ENCODE measurements around the gene ZNF254.
"Not testable (repeated sequence)": the region's sequence is repeated elsewhere in the genome, so short reads cannot be mapped to it uniquely, and the experiment has no call there.

Gene ZNF254

DNA sequence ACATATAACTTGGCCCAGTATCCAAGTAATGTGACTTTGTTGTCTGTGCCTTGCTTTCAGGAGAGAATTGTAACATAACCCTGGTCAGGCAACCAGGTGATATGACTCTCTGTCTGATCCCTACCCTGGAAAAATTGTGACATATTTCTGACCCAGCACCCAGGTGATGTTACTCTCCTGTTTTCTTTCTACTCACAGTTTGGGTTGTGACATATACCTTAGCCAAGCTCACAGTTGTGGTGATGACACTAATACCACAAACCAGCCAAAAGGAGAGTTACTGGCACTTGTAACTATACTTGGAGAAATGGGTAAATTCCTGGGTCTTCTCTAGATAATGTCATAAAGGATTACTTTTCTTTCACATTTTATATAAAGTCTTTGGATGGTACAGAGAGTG lies 14.3 kb upstream of the ZNF254 start:
- H3K27ac ChIP-seq, result no peak overlapping the region
- TF ChIP-seq ZFX (IDR thresholded peaks at IDR 0.05; ENCODE audit: borderline replicate concordance) (no peak), CTCF (IDR thresholded peaks at IDR 0.05) (no peak)

DNA sequence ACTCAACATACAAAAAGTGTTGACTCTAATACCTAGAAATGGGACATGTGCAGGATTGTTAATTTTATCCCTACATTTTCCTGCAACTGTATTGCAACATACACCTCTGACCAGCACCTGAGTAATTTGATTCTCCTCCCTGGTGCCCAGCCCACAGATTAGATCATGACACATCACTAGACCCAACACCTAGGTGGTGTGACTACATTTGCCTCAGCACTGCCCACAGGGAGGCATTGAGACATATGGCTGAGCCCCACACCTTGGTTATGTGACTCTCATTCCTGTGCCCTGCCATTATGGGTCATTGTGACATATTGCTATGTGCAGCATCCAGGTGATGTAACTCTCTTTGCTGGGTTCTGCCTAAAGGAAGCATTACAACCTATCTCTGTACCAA lies 13.2 kb upstream of the ZNF254 start:
- no peak overlapping the region for H3K27ac ChIP-seq
- no peak for TF ChIP-seq ZFX (IDR thresholded peaks at IDR 0.05; ENCODE audit: borderline replicate concordance)
- TF ChIP-seq CTCF (IDR thresholded peaks at IDR 0.05), result no peak

- TF ChIP-seq ZFX (IDR thresholded peaks at IDR 0.05; ENCODE audit: borderline replicate concordance), result no peak
- TF ChIP-seq CTCF (IDR thresholded peaks at IDR 0.05), result no peak
- no peak overlapping the region for H3K27ac ChIP-seq
Measured at GRCh38 chr19:24074720-24075454, 12.1 kb upstream of the ZNF254 start.

GRCh38 chr19:24075530-24075929 lies 11.5 kb upstream of the ZNF254 start:
- H3K27ac ChIP-seq, result not testable (repeated sequence)

- H3K27ac ChIP-seq, result no peak overlapping the region
- TF ChIP-seq ZFX (IDR thresholded peaks at IDR 0.05; ENCODE audit: borderline replicate concordance), result no peak
- TF ChIP-seq CTCF (IDR thresholded peaks at IDR 0.05), result no peak
Measured at GRCh38 chr19:24078680-24079079, 8.3 kb upstream of the ZNF254 start.

GRCh38 chr19:24081056-24081455 lies 5.9 kb upstream of the ZNF254 start:
- H3K27ac ChIP-seq, result no peak overlapping the region
- TF ChIP-seq ZFX (IDR thresholded peaks at IDR 0.05; ENCODE audit: borderline replicate concordance), result no peak

GRCh38 chr19:24098359-24098758 lies 11.4 kb downstream of the ZNF254 start:
- TF ChIP-seq ZFX (IDR thresholded peaks at IDR 0.05; ENCODE audit: borderline replicate concordance) (no peak), CTCF (IDR thresholded peaks at IDR 0.05) (no peak)
- H3K27ac ChIP-seq, result no peak overlapping the region

- H3K27ac ChIP-seq, result no peak overlapping the region
- TF ChIP-seq ZFX (IDR thresholded peaks at IDR 0.05; ENCODE audit: borderline replicate concordance), result no peak
Measured at GRCh38 chr19:24099829-24100228, 12.8 kb downstream of the ZNF254 start.

DNA sequence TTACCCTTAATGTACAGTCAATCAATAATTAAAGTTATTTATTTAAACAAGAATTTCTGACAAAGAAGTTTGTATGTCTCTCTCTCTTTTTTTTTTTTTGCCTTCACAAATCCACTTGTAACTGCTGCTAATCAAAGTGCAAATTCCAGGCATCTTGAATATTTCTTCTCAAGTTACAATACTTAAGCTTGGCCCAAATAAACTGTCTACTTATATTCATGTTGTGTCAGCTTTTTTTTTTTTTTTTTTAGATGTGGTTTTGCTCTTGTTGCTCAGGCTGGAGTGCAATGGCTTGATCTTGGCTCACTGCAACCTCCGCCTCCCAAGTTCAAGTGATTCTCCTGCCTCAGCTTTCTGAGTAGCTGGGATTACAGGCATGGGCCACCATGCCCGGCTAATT lies 13.6 kb downstream of the ZNF254 start:
- H3K27ac ChIP-seq, result not testable (repeated sequence)

Measured in 22Rv1 (cell line).